Measurements from ENCODE around the gene RNF149.

The RNF149 gene

GRCh38 chr2:101295895-101296294 is 12.6 kb downstream of the RNF149 start:
- DNase-seq (ENCODE audit: low read depth in 2 of 2), result no peak

- DNase-seq (ENCODE audit: low read depth in 2 of 2), result no peak
These were observed 13.6 kb downstream of the RNF149 start for GRCh38 chr2:101294861-101295260.

- no peak for DNase-seq (ENCODE audit: low read depth in 2 of 2)
These were observed 15.0 kb downstream of the RNF149 start for GRCh38 chr2:101293544-101293943.

- no peak for DNase-seq (ENCODE audit: low read depth in 2 of 2)
These were observed 16.5 kb downstream of the RNF149 start for GRCh38 chr2:101291973-101292372.

- no peak for DNase-seq (ENCODE audit: low read depth in 2 of 2)
These were observed 17.8 kb downstream of the RNF149 start for GRCh38 chr2:101290711-101291110.

- no peak for DNase-seq (ENCODE audit: low read depth in 2 of 2)
These were observed 21.2 kb downstream of the RNF149 start for GRCh38 chr2:101287303-101287702.

GRCh38 chr2:101286684-101287083 is 21.8 kb downstream of the RNF149 start:
- DNase-seq (ENCODE audit: low read depth in 2 of 2), result no peak

- no peak for DNase-seq (ENCODE audit: low read depth in 2 of 2)
These were observed 25.5 kb downstream of the RNF149 start for GRCh38 chr2:101282980-101283379.

- DNase-seq (ENCODE audit: low read depth in 2 of 2), result no peak
These were observed 27.0 kb downstream of the RNF149 start for GRCh38 chr2:101281482-101281881.

GRCh38 chr2:101278925-101279324 is 29.6 kb downstream of the RNF149 start:
- no peak for DNase-seq (ENCODE audit: low read depth in 2 of 2)

- DNase-seq (ENCODE audit: low read depth in 2 of 2), result no peak
These were observed 31.4 kb downstream of the RNF149 start for GRCh38 chr2:101277111-101277510.

GRCh38 chr2:101274142-101274541 is 34.4 kb downstream of the RNF149 start:
- no peak for DNase-seq (ENCODE audit: low read depth in 2 of 2)

- no peak for DNase-seq (ENCODE audit: low read depth in 2 of 2)
These were observed 35.4 kb downstream of the RNF149 start for GRCh38 chr2:101273056-101273455.

GRCh38 chr2:101272045-101272784 is 36.3 kb downstream of the RNF149 start:
- no peak for DNase-seq (ENCODE audit: low read depth in 2 of 2)

- no peak for DNase-seq (ENCODE audit: low read depth in 2 of 2)
These were observed 37.7 kb downstream of the RNF149 start for GRCh38 chr2:101270700-101271259.

- DNase-seq (ENCODE audit: low read depth in 2 of 2), result no peak
These were observed 40.5 kb downstream of the RNF149 start for GRCh38 chr2:101267671-101268656.

- DNase-seq (ENCODE audit: low read depth in 2 of 2), result no peak
These were observed 42.5 kb downstream of the RNF149 start for GRCh38 chr2:101265893-101266499.

- no peak for DNase-seq (ENCODE audit: low read depth in 2 of 2)
These were observed 44.1 kb downstream of the RNF149 start for GRCh38 chr2:101264360-101264939.

- no peak for DNase-seq (ENCODE audit: low read depth in 2 of 2)
These were observed 45.1 kb downstream of the RNF149 start for GRCh38 chr2:101263377-101263800.

GRCh38 chr2:101262142-101262541 is 46.4 kb downstream of the RNF149 start:
- no peak for DNase-seq (ENCODE audit: low read depth in 2 of 2)

- DNase-seq (ENCODE audit: low read depth in 2 of 2), result no peak
These were observed 49.7 kb downstream of the RNF149 start for GRCh38 chr2:101258804-101259203.

- DNase-seq (ENCODE audit: low read depth in 2 of 2), result no peak
These were observed 52.2 kb downstream of the RNF149 start for GRCh38 chr2:101256316-101256715.
